ENCODE data around the gene SLIT3.

- TF ChIP-seq POLR2A (IDR thresholded peaks at IDR 0.05) (no peak), CTCF (IDR thresholded peaks at IDR 0.05) (no peak), POLR2AphosphoS5 (IDR thresholded peaks at IDR 0.05) (no peak)
Observed at GRCh38 chr5:169301986-169302385, 1.0 kb upstream of the SLIT3 start.
